CD4-positive, alpha-beta T cell (primary cell): ENCODE data around the gene CMIP. TPM values are rescaled to one million over a fixed set of nuclear protein-coding genes. Genes with fewer than 3 reads are reported as not detected.

ENCODE experiments used
- ATAC-seq: fragments of 200-7000 bp; cut with Tn5 transposase; one replicate; pipeline ENCODE4 v1.10.0; 2022; ENCODE audit warnings: mild to moderate bottlenecking; ENCODE audit not compliant: poor library complexity
- CTCF ChIA-PET: fragments of 350-600 bp; sonication (Branson Sonifier 250); formaldehyde crosslinking; loops from one replicate; lab custom pipeline; 2021; ENCODE audit warnings: antibody characterized with exemption, inconsistent platforms; lab: Charles Lee
- POLR2A ChIA-PET: fragments of 350-600 bp; sonication (Branson Sonifier 250); formaldehyde crosslinking; loops from one replicate; lab custom pipeline; 2021; ENCODE audit warnings: antibody characterized with exemption, inconsistent platforms; lab: Charles Lee
- DNase-seq, 14 experiments: peaks; one replicate each; pipeline ENCODE4 v3.0.0-alpha.2; 2013 to 2020; ENCODE audit warnings: mixed read lengths in 2 of 14
- H3K27ac ChIP-seq, 2 donors: one replicate each; pipeline versions ENCODE4 v1.5.1 to v1.7.0; 2013; ENCODE audit warnings: low read length in 2 of 2, low read depth in 1 of 2, mild to moderate bottlenecking in 1 of 2
- H3K27me3 ChIP-seq, 2 experiments: 1 replicate in 1 of 2; 2 replicates in 1 of 2; pipeline versions ENCODE4 v1.6.1 to v1.7.0; 2013; ENCODE audit warnings: low read length in 2 of 2, control low read depth in 1 of 2, mild to moderate bottlenecking in 1 of 2, moderate library complexity in 1 of 2; ENCODE audit not compliant: insufficient read depth in 2 of 2, control insufficient read depth in 1 of 2
- H3K36me3 ChIP-seq: one replicate; pipeline ENCODE4 v1.6.1; 2013; ENCODE audit warnings: low read length, control low read depth; ENCODE audit not compliant: insufficient read depth
- H3K4me1 ChIP-seq: one replicate; pipeline ENCODE4 v1.6.1; 2013; ENCODE audit warnings: low read length, control low read depth; ENCODE audit not compliant: insufficient read depth
- H3K4me3 ChIP-seq: one replicate; pipeline ENCODE4 v1.5.1; 2013; ENCODE audit warnings: mild to moderate bottlenecking, low read length, moderate library complexity
- H3K9me3 ChIP-seq, 2 experiments: 1 replicate in 1 of 2; 2 replicates in 1 of 2; pipeline versions ENCODE4 v1.6.1 to v1.7.0; 2013; ENCODE audit warnings: low read length in 2 of 2, mild to moderate bottlenecking in 2 of 2, control low read depth in 1 of 2, moderate library complexity in 1 of 2; ENCODE audit not compliant: control insufficient read depth in 1 of 2, insufficient read depth in 1 of 2
- H3K27ac Mint-ChIP-seq: one replicate; pipeline ENCODE4 v1.8.0; 2020; ENCODE audit warnings: mixed read lengths
- H3K27me3 Mint-ChIP-seq: one replicate; pipeline ENCODE4 v1.8.0; 2021; ENCODE audit warnings: mixed read lengths
- H3K36me3 Mint-ChIP-seq: one replicate; pipeline ENCODE4 v1.8.0; 2021; ENCODE audit warnings: low read depth, mixed read lengths
- H3K4me1 Mint-ChIP-seq: one replicate; pipeline ENCODE4 v1.8.0; 2021; ENCODE audit warnings: low read depth, mixed read lengths
- H3K4me3 Mint-ChIP-seq: one replicate; pipeline ENCODE4 v1.8.0; 2020; ENCODE audit warnings: mild to moderate bottlenecking, mixed read lengths
- H3K9me3 Mint-ChIP-seq: one replicate; pipeline ENCODE4 v1.8.0; 2020; ENCODE audit warnings: mixed read lengths
- CTCF ChIP-seq: fragments of 200-600 bp; IDR thresholded peaks from one replicate; pipeline ENCODE4 v1.8.0; 2022; ENCODE audit warnings: antibody characterized with exemption, mild to moderate bottlenecking
- intact Hi-C, 2 experiments: fragments of 100-400 bp; cut with DNase I in 1 of 2; cut with micrococcal nuclease in 1 of 2; formaldehyde crosslinking; loops; one replicate each; pipeline versions ENCODE4 v1.15.1 to v1.9.0; 2023 to 2025; cut with DNase I, micrococcal nuclease
- total RNA-seq, 174 experiments: library from RNA in 2 of 174; stranded (reverse) in 2 of 174; gene quantifications; one replicate each; pipeline ENCODE4 v1.2.3 and lab custom pipeline; 2021 to 2026

Gene CMIP
- total RNA-seq, 2 experiments from 2014 or later: 33.5 to 35.3 TPM

GRCh38 chr16:81531419-81531821 lies 86.8 kb downstream of the CMIP start:
- TF ChIP-seq CTCF: no peak
- ATAC-seq: no peak
- Mint-ChIP-seq H3K36me3 (peaks cover 6% of the 10 kb centered on the region), H3K27ac (no peak overlapping the region), H3K9me3 (no peaks in the 10 kb centered on the region), H3K4me3 (no peak overlapping the region), H3K4me1 (peaks cover 25% of the 10 kb centered on the region), H3K27me3 (no peaks in the 10 kb centered on the region)
- ChIA-PET CTCF (no interaction called here), POLR2A (no interaction called here)
- no peak for DNase-seq
- no peaks in the 10 kb centered on the region for H3K9me3 ChIP-seq
- intact Hi-C loops: no loop called here
- H3K4me1 ChIP-seq: peaks cover 8% of the 10 kb centered on the region
- no peak overlapping the region for H3K4me3 ChIP-seq
- H3K27ac ChIP-seq: no peak overlapping the region
- H3K27me3 ChIP-seq: no peaks in the 10 kb centered on the region
- H3K36me3 ChIP-seq: peaks cover 8% of the 10 kb centered on the region

DNA sequence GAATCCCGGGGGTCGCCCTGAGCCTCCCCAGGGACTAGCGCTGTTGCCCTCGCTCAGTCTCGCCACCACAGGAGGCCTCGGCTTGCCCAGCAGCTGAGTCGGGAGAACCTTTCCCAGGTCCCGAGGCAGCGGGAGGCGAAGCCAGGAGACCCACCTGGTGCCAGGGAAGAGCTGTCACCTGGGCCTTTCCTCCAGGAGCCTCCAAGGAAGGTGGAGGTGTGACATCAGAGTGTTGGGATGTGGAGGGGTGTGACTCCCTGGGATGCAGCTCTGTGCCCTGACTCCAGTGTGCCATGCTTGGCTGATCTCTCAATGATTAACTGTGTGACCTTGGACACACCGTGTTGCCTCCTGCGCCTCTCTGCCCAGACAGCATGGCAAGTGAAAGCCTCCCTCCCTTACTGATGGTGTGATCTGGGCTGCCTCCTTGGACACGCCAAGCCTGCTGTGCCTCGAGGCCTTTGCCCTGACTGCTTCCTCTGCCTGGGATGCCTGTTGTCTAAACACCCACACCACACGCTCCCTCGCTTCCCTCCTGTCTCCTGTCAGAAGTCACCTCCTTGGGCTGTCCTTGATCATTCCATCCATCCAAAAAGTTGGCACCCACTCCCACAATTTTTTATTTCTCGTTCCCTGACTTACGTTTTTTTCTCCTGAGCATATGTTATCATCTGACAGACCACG lies 88.0 kb downstream of the CMIP start:
- Histone ChIP-seq H3K36me3 (peaks cover 8% of the 10 kb centered on the region), H3K27ac (no peak overlapping the region), H3K9me3 (no peaks in the 10 kb centered on the region), H3K27me3 (no peaks in the 10 kb centered on the region), H3K4me3 (no peak overlapping the region), H3K4me1 (no peaks in the 10 kb centered on the region)
- Mint-ChIP-seq H3K4me1 (peaks cover 14% of the 10 kb centered on the region), H3K27me3 (no peaks in the 10 kb centered on the region), H3K36me3 (peaks cover 10% of the 10 kb centered on the region), H3K9me3 (no peaks in the 10 kb centered on the region), H3K4me3 (no peak overlapping the region), H3K27ac (no peak overlapping the region)
- ChIA-PET POLR2A (no interaction called here), CTCF (no interaction called here)
- intact Hi-C loops: no loop called here
- DNase-seq: no peak
- no peak for ATAC-seq
- no peak for TF ChIP-seq CTCF

GRCh38 chr16:81533175-81533507 lies 88.5 kb downstream of the CMIP start:
- Histone ChIP-seq H3K4me3 (no peak overlapping the region), H3K9me3 (no peaks in the 10 kb centered on the region), H3K27me3 (no peaks in the 10 kb centered on the region), H3K27ac (no peak overlapping the region), H3K36me3 (peaks cover 8% of the 10 kb centered on the region), H3K4me1 (no peaks in the 10 kb centered on the region)
- POLR2A ChIA-PET: no interaction called here
- H3K4me1 Mint-ChIP-seq: peaks cover 13% of the 10 kb centered on the region
- H3K9me3 Mint-ChIP-seq: no peaks in the 10 kb centered on the region
- intact Hi-C loops: no loop called here
- TF ChIP-seq CTCF: no peak
- ATAC-seq: no peak
- no peak for DNase-seq
- CTCF ChIA-PET: no interaction called here
- H3K27ac Mint-ChIP-seq: no peak overlapping the region
- H3K4me3 Mint-ChIP-seq: no peak overlapping the region
- no peaks in the 10 kb centered on the region for H3K27me3 Mint-ChIP-seq
- H3K36me3 Mint-ChIP-seq: peaks cover 10% of the 10 kb centered on the region
